Lung (tissue), 12 donors: ENCODE results near the gene ADIPOR2. TPM values are rescaled to one million over a fixed set of nuclear protein-coding genes. Genes with fewer than 3 reads are reported as not detected.

ENCODE experiments used
- ATAC-seq: fragments of 200-7000 bp; cut with Tn5 transposase; one replicate; pipeline ENCODE4 v1.9.1; 2020; ENCODE audit warnings: moderate number of reproducible peaks; ENCODE audit not compliant: insufficient read depth, low FRiP score
- DNase-seq, 3 donors: peaks; one replicate each; pipeline ENCODE4 v3.0.0-alpha.2; 2013 to 2017
- H3K27ac ChIP-seq, 2 donors: one replicate each; pipeline ENCODE4 v1.5.1; 2013; ENCODE audit warnings: mild to moderate bottlenecking in 2 of 2, moderate library complexity in 2 of 2, control low read depth in 1 of 2, inconsistent platforms in 1 of 2, low read depth in 1 of 2, low read length in 1 of 2
- H3K27me3 ChIP-seq, 3 donors: one replicate each; pipeline ENCODE4 v1.5.1; 2013; ENCODE audit warnings: low read length in 2 of 3; ENCODE audit not compliant: control insufficient read depth in 3 of 3, insufficient read depth in 3 of 3
- H3K36me3 ChIP-seq, 4 donors: one replicate each; pipeline ENCODE4 v1.5.1; 2013; ENCODE audit warnings: low read length in 4 of 4, mild to moderate bottlenecking in 1 of 4, moderate library complexity in 1 of 4; ENCODE audit not compliant: control insufficient read depth in 4 of 4, insufficient read depth in 4 of 4
- H3K4me1 ChIP-seq, 5 donors: one replicate each; pipeline ENCODE4 v1.5.1; 2013; ENCODE audit warnings: low read length in 5 of 5, mild to moderate bottlenecking in 2 of 5, moderate library complexity in 1 of 5; ENCODE audit not compliant: control insufficient read depth in 5 of 5, insufficient read depth in 5 of 5
- H3K4me3 ChIP-seq: one replicate; pipeline ENCODE4 v1.5.1; 2013; ENCODE audit warnings: mild to moderate bottlenecking, control low read depth, moderate library complexity
- H3K9ac ChIP-seq, 2 donors: one replicate each; pipeline ENCODE4 v1.5.1; 2013; ENCODE audit warnings: low read length in 2 of 2, control low read depth in 1 of 2; ENCODE audit not compliant: insufficient read depth in 1 of 2
- H3K9me3 ChIP-seq, 4 donors: one replicate each; pipeline ENCODE4 v1.5.1; 2013; ENCODE audit warnings: low read length in 3 of 4, mild to moderate bottlenecking in 1 of 4, moderate library complexity in 1 of 4; ENCODE audit not compliant: control insufficient read depth in 4 of 4, insufficient read depth in 3 of 4
- WGBS, 2 donors: extraction: QIAGEN DNeasy Blood & Tissue Kit; methylation state at CpG; one replicate each; pipeline ENCODE4 v1.1.7; 2013; 5-methylcytosine and 5-hydroxymethylcytosine counted together
- polyA plus RNA-seq, 2 donors: library from polyadenylated mRNA; stranded (reverse); fragments of 200-250 nt; gene quantifications; one replicate each; pipeline ENCODE4 v1.2.1, GENCODE V29; 2013
- total RNA-seq, 2 donors: library from RNA; depleted of rRNA in 1 of 2; stranded (reverse); fragments of >200 nt in 1 of 2; gene quantifications; one replicate each; pipeline ENCODE4 v1.2.1, GENCODE V29; 2014 to 2021
- TF ChIP-seq, protein P1 (sequence below): IDR thresholded peaks from 2 replicates; pipeline ENCODE4 v1.5.1; 2012; ENCODE audit warnings: mild to moderate bottlenecking; ENCODE audit errors: control extremely low read depth, extremely low read depth
- donor health status: control.
- donor health status: control.
- donor health status: Bipolar disorder and iron deficiency.
- donor health status: healthy.
- donor health status: DM: yes; HTN: yes; CAD: no.

Gene ADIPOR2
- total and polyA plus RNA-seq, 4 donors, result 31.9 to 61.1 (median 53.6) TPM

DNA sequence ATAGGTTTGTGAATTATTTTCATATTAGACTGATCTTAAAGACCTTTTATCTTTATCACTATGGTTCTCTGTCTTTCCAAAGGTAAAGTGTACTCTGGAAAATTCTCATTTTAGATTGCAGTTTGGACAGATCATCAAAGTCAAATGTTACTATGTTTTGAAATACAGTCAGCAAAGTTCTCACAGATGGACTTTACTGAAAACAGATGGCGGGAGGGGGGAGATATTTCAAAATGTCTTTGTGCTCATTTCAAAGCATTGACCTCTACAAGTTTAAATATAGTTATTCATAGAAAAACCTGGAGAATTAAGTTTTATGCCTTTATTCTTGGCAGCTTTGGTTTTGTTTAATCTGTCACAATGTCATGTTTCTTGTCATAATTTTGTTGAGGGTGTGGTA, 77.7 kb downstream of the ADIPOR2 start:
- no peak overlapping the region for H3K9ac ChIP-seq
- 93 to 94% methylated on average over 1 of the region's 1 CpG for whole genome bisulfite sequencing, 2 donors
- no peak overlapping the region for H3K4me3 ChIP-seq
- DNase-seq (no peak), ATAC-seq (no peak)
- TF ChIP-seq, protein P1, sequence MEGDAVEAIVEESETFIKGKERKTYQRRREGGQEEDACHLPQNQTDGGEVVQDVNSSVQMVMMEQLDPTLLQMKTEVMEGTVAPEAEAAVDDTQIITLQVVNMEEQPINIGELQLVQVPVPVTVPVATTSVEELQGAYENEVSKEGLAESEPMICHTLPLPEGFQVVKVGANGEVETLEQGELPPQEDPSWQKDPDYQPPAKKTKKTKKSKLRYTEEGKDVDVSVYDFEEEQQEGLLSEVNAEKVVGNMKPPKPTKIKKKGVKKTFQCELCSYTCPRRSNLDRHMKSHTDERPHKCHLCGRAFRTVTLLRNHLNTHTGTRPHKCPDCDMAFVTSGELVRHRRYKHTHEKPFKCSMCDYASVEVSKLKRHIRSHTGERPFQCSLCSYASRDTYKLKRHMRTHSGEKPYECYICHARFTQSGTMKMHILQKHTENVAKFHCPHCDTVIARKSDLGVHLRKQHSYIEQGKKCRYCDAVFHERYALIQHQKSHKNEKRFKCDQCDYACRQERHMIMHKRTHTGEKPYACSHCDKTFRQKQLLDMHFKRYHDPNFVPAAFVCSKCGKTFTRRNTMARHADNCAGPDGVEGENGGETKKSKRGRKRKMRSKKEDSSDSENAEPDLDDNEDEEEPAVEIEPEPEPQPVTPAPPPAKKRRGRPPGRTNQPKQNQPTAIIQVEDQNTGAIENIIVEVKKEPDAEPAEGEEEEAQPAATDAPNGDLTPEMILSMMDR, result no peak
- peaks cover 0 to 2% (median 0%) of the 10 kb centered on the region in 5 donors for H3K4me1 ChIP-seq
- no peaks in the 10 kb centered on the region for H3K27me3 ChIP-seq
- no peaks in the 10 kb centered on the region for H3K9me3 ChIP-seq
- H3K36me3 ChIP-seq, result peaks cover 4 to 9% (median 6%) of the 10 kb centered on the region in 4 donors
- no peak overlapping the region for H3K27ac ChIP-seq

GRCh38 chr12:1769809-1770494, 79.1 kb downstream of the ADIPOR2 start:
- H3K36me3 ChIP-seq, result peaks cover 4 to 11% (median 6%) of the 10 kb centered on the region in 4 donors
- H3K9ac ChIP-seq, result no peak overlapping the region
- ATAC-seq (no peak), DNase-seq (no peak)
- H3K4me3 ChIP-seq, result no peak overlapping the region
- H3K27ac ChIP-seq, result no peak overlapping the region
- H3K4me1 ChIP-seq, result peaks cover 0 to 6% (median 0%) of the 10 kb centered on the region in 5 donors
- no peaks in the 10 kb centered on the region for H3K9me3 ChIP-seq
- TF ChIP-seq, protein P1, result no peak
- WGBS, 2 donors, result 92 to 96% methylated on average over 8 of the region's 8 CpGs
- no peaks in the 10 kb centered on the region for H3K27me3 ChIP-seq

- Histone ChIP-seq H3K27me3 (no peaks in the 10 kb centered on the region), H3K4me1 (peaks cover 0 to 16% (median under 1%) of the 10 kb centered on the region in 5 donors), H3K36me3 (peaks cover 4 to 15% (median 7%) of the 10 kb centered on the region in 4 donors), H3K9me3 (no peaks in the 10 kb centered on the region), H3K27ac (no peak overlapping the region), H3K4me3 (no peak overlapping the region), H3K9ac (no peak overlapping the region)
- WGBS, 2 donors, result 79 to 84% methylated on average over 4 of the region's 4 CpGs
- TF ChIP-seq, protein P1, result no peak
- DNase-seq (no peak), ATAC-seq (no peak)
Observed at GRCh38 chr12:1773937-1774655, 83.2 kb downstream of the ADIPOR2 start.
